ENCODE results near the gene SPATA25.
A peak's percentile ranks its signal among the peaks of the same experiment; 100 is the strongest.
"Not testable (repeated sequence)": the region's sequence is repeated elsewhere in the genome, so short reads cannot be mapped to it uniquely, and the experiment has no call there.

Gene SPATA25

DNA sequence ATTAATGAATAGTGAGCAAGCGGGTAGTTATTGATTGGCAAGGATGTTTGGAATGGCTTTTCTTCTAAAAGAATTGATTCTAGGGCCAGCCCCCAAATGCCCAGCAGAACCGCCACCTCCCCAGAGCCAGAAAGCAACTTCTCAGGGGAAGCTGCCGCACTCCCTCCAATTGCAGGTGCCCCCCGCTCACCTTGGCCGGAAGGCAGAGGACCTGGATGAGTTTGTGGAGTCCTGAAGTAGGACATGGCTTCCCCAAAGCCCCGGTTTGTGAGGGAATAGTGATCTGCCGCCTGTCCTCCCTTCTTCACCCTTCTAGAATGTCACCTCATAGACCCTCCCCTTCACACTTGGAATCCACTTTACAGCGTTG is at the start of gene SPATA25:
TSS of gene SPATA25 (minus strand) at position 277 of the 370 bp plus-strand sequence. CDS start at position 245, 32 bp downstream.
- DNase-seq, result no peak

DNA sequence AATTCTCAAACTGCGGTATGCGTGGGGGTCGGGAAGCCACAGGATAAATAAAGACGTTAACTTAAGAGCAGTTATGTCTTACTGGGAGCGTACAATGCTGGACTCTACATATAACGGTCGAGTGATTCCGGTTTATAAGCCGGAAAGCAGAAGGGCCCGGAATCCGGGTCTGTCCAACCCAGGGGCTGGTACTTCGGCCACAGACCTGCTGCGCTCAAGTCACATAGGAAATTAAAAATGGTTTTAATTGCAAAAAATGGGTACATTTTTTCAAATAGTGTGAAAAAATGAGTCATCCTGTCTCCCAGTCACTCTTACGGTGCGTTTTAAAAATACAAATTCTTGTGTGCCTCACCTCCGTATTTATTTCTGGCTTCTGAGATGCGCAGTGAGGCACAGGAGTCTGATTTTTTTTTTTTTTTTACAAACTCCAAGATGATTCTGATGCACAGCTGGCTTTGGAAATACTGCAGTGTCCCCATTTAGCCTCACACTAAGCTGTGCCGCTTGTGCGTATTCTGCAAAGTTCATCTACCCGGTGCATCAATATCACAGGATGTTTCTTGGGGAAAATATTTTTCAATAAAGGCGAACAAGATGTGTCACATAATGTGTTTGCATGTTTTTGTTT is 48.1 kb upstream of the SPATA25 start:
- peak; percentile 65 for DNase-seq

- peak; percentile 98 for DNase-seq
Observed at GRCh38 chr20:45934586-45935415, 47.4 kb upstream of the SPATA25 start, which contains the start of gene PCIF1. PCIF1 (plus strand) TSS chr20:45934683; CDS start chr20:45939000, 4,317 bp downstream.

- DNase-seq, result peak; percentile 92
Observed at GRCh38 chr20:45934046-45934585, 46.7 kb upstream of the SPATA25 start.

- peak; percentile 89 for DNase-seq
Observed at GRCh38 chr20:45933266-45934045, 46.0 kb upstream of the SPATA25 start.

DNA sequence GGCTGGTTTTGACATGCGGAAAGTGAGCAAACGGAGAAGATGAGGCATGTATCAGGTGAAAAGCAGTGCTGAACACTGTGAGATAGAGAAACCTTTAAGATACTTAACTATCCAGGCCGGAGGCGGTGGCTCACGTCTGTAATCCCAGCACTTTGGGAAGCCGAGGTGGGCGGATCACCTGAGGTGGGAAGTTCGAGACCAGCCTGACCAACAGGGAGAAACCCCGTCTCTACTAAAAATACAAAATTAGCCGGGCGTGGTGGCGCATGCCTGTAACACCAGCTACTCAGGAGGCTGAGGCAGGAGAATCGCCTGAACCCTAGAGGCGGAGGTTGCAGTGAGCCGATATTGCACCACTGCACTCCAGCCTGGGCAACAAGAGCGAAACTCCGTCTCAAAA is 44.3 kb upstream of the SPATA25 start:
- not testable (repeated sequence) for DNase-seq

DNA sequence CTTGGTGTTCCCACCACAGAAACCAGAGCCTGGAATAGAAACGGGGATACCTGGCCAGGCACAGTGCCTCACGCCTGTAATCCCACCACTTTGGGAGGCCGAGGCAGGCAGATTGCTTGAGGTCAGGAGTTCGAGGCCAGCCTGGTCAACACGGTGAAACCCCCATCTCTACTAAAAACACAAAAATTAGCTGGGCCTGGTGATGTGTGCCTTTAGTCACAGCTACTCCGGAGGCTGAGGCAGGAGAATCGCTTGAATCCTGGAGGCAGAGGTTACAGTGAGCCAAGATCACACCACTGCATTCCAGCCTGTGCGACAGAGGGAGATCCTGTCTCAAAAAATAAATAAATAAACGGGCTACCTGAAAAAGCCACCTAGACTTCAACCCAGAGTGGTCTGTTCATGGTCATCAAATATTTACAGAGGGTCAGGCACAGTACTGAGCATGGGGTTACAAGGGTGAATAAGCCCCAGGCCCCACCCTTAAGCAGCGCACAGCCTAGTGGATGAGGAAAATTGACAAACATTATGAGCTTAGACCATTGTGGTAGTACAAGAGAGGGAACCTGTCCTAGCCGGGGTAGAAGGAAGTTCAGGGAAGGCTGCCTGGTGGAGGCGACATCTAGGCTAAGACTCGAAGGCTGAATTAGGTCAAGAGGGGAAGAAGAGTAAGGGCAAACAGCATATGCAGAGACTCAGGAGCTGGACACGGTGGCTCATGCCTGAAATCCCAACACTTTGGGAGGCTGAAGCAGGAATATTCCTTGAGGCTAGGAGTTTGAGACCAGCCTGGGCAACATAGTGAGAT is 39.9 kb upstream of the SPATA25 start:
- no peak for DNase-seq

DNA sequence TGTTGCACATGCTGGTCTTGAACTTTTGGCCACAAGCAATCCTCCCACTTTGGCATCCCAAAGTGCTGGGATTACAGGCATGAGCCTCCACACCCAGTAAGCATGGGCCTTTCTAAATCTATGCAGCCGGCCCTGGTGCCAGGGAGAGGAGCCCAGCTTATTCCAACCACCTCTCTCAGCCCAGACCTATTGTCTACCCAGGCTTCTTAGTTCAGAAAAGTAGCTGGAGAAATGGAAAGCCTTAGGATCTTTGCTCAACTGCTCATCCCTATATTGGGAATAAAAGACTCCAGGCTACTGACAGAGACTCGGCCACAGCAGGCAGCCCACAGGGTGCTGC is 39.3 kb upstream of the SPATA25 start:
- no peak for DNase-seq

DNA sequence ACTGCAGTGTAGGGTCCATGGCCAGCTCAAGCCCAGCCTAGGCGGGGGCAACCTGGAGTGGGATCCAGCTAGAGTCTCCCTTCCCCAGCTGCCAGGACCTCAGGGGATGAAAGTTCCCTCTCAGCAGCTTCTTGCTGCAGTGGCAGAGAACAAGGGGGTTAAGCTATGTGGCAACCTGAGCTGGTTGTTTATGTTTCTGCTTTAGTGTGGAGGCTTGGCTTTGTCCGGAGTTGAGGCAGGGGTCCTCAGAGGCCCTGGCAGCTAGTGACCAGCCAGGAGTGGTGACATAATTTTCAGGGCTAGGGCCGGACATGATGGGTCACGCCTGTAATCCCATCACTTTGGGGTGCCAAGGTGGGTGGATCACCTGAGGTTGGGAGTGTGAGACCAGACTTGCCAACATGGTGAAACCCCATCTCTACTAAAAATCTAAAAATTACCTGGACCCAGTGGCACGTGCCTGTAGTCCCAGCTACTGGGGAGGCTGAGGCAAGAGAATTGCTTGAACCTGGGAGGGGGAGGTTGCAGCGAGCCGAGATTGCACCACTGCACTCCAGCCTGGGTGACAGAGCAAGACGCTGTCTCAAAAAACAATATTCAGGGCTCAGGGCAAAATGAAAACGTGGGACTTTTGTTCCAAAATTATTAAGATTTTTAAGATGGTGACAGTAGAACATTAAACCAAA is 38.5 kb upstream of the SPATA25 start:
- no peak for DNase-seq

GRCh38 chr20:45924391-45925261 is 37.2 kb upstream of the SPATA25 start:
- DNase-seq, result peak; percentile 20

GRCh38 chr20:45921337-45922189 is 34.1 kb upstream of the SPATA25 start:
- DNase-seq, result no peak

DNA sequence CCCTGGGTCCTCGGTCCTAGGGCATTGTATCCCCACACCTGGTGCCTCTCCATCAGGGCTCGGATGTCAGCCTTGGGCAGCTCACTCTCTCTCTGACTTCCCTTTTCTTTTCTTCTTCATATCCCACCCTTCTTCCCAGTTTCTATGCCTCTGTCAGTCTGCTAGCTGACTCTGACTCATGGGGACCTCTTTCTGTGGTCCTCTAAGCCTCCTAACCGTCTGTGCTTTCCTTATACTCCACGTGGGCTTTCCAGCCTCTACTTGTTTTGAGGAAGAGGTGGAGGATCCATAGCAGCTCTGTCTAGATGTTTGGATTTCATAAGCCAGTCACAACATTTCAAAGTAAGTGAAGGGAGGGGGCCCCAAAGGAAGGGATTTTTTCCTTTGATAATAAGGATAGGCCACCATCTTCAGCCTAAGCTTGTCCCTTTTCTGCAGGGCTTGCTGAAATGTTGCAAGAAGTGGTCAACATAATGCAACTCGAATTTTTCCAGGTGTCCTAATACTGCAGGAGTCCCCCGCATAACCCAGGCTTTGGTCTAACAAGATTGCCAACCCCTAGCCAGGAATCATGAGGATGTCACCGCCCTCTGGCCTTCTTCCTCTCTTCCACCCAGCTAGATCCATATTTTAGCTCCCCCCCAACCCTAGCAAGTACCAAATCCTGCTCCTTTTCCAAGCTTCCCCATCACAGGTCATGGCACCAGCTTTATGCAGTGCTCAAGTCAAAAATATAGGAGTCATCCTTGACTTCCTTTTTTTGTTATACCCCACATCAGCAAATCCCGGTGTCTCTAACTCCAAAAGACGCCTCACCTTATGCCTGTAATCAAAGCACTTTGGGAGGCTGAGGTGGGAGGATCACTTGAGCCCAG is 33.3 kb upstream of the SPATA25 start:
- no peak for DNase-seq

DNA sequence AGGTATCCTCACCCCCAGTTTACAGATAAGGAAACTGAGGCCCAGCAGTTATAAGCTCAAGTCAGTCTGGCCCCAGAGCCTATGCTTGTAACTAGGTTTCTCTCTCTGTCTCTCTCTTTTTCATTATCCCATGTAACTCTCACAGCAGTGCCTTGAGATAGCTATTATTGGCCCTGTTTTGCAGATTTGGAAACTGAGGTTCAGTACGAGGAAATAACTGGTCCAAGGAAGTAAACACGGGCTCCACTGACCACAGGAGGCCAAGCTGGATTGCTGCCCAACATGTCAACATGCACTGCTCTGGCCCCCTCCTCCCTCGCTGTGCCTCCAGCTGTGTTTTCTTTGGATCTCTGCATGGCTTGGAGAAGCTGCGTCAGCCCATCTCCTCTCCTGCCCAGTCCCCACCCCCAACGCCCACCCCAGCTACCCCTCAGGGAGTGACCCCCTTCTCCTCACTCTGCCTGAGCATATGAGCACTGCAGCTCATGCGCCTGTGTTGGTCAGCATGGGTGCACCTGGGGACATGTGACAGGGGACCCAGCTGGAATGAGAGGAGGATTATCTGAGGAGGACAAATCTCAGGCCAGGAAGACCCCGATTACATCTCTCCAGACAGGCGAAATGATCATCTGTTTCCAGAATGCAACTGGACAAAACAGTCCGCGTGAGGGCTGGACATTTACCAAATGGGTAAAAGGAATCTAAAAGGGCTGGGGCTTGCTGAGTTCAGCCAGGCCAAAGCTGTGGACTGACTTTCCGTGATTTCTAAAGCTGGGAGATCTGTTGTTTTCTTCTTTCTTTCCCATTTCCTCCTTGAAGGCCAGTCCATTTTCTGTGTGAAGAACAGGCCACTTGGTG is 32.3 kb upstream of the SPATA25 start:
- no peak for DNase-seq

DNA sequence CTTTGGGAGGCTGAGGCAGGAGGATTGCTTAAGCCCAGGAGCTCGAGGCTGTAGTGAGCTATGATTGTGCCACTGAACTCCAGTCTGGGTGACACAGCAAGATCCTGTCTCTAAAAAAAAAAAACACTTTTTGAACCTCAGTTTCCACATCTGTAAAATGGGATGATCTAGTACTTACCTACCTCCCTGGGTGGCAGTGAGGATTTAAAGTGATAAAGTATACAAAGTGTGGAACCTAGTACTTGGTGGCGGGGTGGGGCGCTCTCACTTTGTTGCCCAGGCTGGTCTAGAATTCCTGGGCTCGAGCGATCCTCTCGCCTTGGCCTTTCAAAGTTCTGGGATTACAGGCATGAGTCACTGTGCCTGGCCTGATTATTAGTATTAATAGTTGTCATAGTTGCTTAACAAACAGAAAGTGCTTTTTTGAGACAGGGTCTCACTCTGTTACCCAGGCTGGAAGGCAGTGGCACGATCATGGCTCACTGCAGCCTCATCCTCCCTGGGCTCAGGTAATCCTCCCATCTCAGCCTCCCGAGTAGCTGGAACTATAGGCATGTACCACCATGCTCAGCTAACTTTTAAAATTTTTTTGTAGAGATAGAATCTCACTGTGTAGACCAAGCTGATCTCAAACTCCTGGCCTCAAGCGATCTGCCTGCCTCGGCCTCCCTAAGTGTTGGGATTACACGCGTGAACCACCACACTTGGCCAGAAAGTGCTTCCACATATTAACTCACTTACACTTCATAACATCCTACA is 31.5 kb upstream of the SPATA25 start:
- no peak for DNase-seq

- DNase-seq, result no peak
Observed at GRCh38 chr20:45918182-45918737, 30.8 kb upstream of the SPATA25 start.

GRCh38 chr20:45917790-45918141 is 30.3 kb upstream of the SPATA25 start:
- peak; percentile 16 for DNase-seq

DNA sequence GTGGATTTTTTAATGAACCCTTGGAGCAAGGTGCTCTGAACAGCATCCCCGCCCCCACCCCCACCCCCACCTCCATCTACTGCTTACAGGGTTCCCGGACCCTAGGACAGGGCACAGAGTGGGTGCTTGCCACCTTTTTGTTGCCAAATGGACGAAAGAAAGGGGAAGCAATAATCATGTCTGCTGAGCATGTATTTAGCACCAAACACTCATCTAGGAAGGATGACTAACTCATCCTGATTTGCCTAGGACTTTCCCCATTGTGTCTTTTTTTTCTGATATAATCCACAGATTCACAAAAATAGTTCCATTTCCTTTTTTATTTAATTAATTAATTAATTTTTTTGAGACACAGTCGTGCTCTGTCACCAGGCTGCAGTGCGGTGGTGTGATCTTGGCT is 25.7 kb upstream of the SPATA25 start:
- no peak for DNase-seq

Data from NCI-H2171 treated with DMSO at 0.1 percent for 48 hours (cell line).